H9 (cell line): ENCODE results near the gene TPM4. TPM values are rescaled to one million over a fixed set of nuclear protein-coding genes. Genes with fewer than 3 reads are reported as not detected.

Experiments
- DNase-seq: peaks from one replicate; pipeline ENCODE4 v3.0.0-alpha.2; 2017
- H2AFZ ChIP-seq: one replicate; pipeline ENCODE4 v1.6.1; 2013; ENCODE audit warnings: mild to moderate bottlenecking, low read length, control low read depth, moderate library complexity
- H2AK5ac ChIP-seq: 2 replicates; pipeline ENCODE4 v1.6.1; 2013; ENCODE audit warnings: low read length, control low read depth, mixed read lengths; ENCODE audit not compliant: insufficient read length
- H2BK120ac ChIP-seq: one replicate; pipeline ENCODE4 v1.6.1; 2013; ENCODE audit warnings: low read depth, mild to moderate bottlenecking, low read length, control low read depth, inconsistent platforms; ENCODE audit not compliant: poor library complexity, severe bottlenecking
- H2BK12ac ChIP-seq: 2 replicates; pipeline ENCODE4 v1.6.1; 2013; ENCODE audit warnings: low read length, control low read depth, mixed read lengths, low read depth; ENCODE audit not compliant: insufficient read length
- H2BK15ac ChIP-seq: 2 replicates; pipeline ENCODE4 v1.6.1; 2013; ENCODE audit warnings: low read depth, low read length, control low read depth
- H2BK20ac ChIP-seq: one replicate; pipeline ENCODE4 v1.6.1; 2013; ENCODE audit warnings: low read depth, mild to moderate bottlenecking, low read length, control low read depth, inconsistent platforms; ENCODE audit not compliant: poor library complexity, severe bottlenecking
- H2BK5ac ChIP-seq: 2 replicates; pipeline ENCODE4 v1.6.1; 2013; ENCODE audit warnings: low read length, control low read depth, mixed read lengths; ENCODE audit not compliant: insufficient read length
- H3K14ac ChIP-seq: 2 replicates; pipeline ENCODE4 v1.6.1; 2013; ENCODE audit warnings: low read length, control low read depth; ENCODE audit not compliant: insufficient read depth
- H3K18ac ChIP-seq: 2 replicates; pipeline ENCODE4 v1.6.1; 2013; ENCODE audit warnings: low read depth, mild to moderate bottlenecking, mixed read lengths, low read length, control low read depth; ENCODE audit not compliant: insufficient read length
- H3K23ac ChIP-seq: 2 replicates; pipeline ENCODE4 v1.6.1; 2013; ENCODE audit warnings: low read length, control low read depth, mixed read lengths, low read depth; ENCODE audit not compliant: insufficient read length
- H3K23me2 ChIP-seq: 2 replicates; pipeline ENCODE4 v1.6.1; 2013; ENCODE audit warnings: low read depth, mild to moderate bottlenecking, mixed read lengths, low read length, control low read depth; ENCODE audit not compliant: insufficient read length, poor library complexity, severe bottlenecking
- H3K27ac ChIP-seq: 2 replicates; pipeline ENCODE4 v1.5.1; 2013; ENCODE audit warnings: low read length, control low read depth, mixed read lengths, low read depth; ENCODE audit not compliant: insufficient read length
- H3K27me3 ChIP-seq: 2 replicates; pipeline ENCODE4 v1.6.1; 2013; ENCODE audit warnings: low read length, control low read depth, inconsistent platforms; ENCODE audit not compliant: insufficient read depth
- H3K4ac ChIP-seq: 2 replicates; pipeline ENCODE4 v1.6.1; 2013; ENCODE audit warnings: low read depth, mild to moderate bottlenecking, control low read depth, inconsistent platforms, low read length, moderate library complexity
- H3K4me1 ChIP-seq: 2 replicates; pipeline ENCODE4 v1.6.1; 2013; ENCODE audit warnings: low read length, control low read depth, inconsistent platforms; ENCODE audit not compliant: insufficient read depth
- H3K4me2 ChIP-seq: 2 replicates; pipeline ENCODE4 v1.6.1; 2013; ENCODE audit warnings: low read length, control low read depth, mixed read lengths; ENCODE audit not compliant: insufficient read length, insufficient read depth
- H3K56ac ChIP-seq: 2 replicates; pipeline ENCODE4 v1.6.1; 2013; ENCODE audit warnings: low read depth, mild to moderate bottlenecking, mixed read lengths, low read length, control low read depth; ENCODE audit not compliant: insufficient read length
- H3K79me1 ChIP-seq: 2 replicates; pipeline ENCODE4 v1.6.1; 2013; ENCODE audit warnings: low read depth, mild to moderate bottlenecking, moderate library complexity, low read length, control low read depth, inconsistent platforms; ENCODE audit not compliant: insufficient read depth, poor library complexity, severe bottlenecking
- H3K79me2 ChIP-seq: 2 replicates; pipeline ENCODE4 v1.6.1; 2013; ENCODE audit warnings: low read length, control low read depth, inconsistent platforms; ENCODE audit not compliant: insufficient read depth
- H3K9ac ChIP-seq: 2 replicates; pipeline ENCODE4 v1.6.1; 2013; ENCODE audit warnings: low read length, control low read depth, mixed read lengths; ENCODE audit not compliant: insufficient read length; ENCODE audit errors: extremely low read depth
- H3K9me3 ChIP-seq: one replicate; pipeline ENCODE4 v1.6.1; 2013; ENCODE audit warnings: low read depth, low read length, inconsistent platforms; ENCODE audit not compliant: control insufficient read depth
- H3T11ph ChIP-seq: one replicate; pipeline ENCODE4 v1.6.1; 2013; ENCODE audit warnings: mild to moderate bottlenecking, low read length, control low read depth, inconsistent platforms
- H4K20me1 ChIP-seq: one replicate; pipeline ENCODE4 v1.6.1; 2013; ENCODE audit not compliant: control insufficient read depth, insufficient read length, insufficient read depth
- H4K5ac ChIP-seq: 2 replicates; pipeline ENCODE4 v1.6.1; 2013; ENCODE audit warnings: low read depth, mild to moderate bottlenecking, mixed read lengths, low read length, control low read depth; ENCODE audit not compliant: insufficient read length
- H4K8ac ChIP-seq: replicated peaks from 2 replicates; pipeline ENCODE4 v1.6.1; 2013; ENCODE audit warnings: low read length, control low read depth, mixed read lengths, low read depth; ENCODE audit not compliant: insufficient read length
- H4K91ac ChIP-seq: 2 replicates; pipeline ENCODE4 v1.6.1; 2013; ENCODE audit warnings: low read depth, mild to moderate bottlenecking, moderate library complexity, mixed read lengths, low read length, control low read depth; ENCODE audit not compliant: insufficient read length
- H3K27ac Mint-ChIP-seq, 3 experiments: 2 replicates in 2 of 3; 3 replicates in 1 of 3; pipeline ENCODE4 v1.8.0; 2020 to 2021; ENCODE audit warnings: mixed read lengths in 3 of 3, mild to moderate bottlenecking in 1 of 3, moderate library complexity in 1 of 3
- H3K27me3 Mint-ChIP-seq: 2 replicates; pipeline ENCODE4 v1.8.0; 2021; ENCODE audit warnings: low read depth, mild to moderate bottlenecking, moderate library complexity, mixed read lengths
- H3K36me3 Mint-ChIP-seq, 3 experiments: 2 replicates in 2 of 3; 3 replicates in 1 of 3; pipeline ENCODE4 v1.8.0; 2020 to 2021; ENCODE audit warnings: low read depth in 3 of 3, mixed read lengths in 3 of 3; ENCODE audit not compliant: insufficient read depth in 1 of 3
- H3K4me1 Mint-ChIP-seq, 2 experiments: 2 replicates each; pipeline ENCODE4 v1.8.0; 2020; ENCODE audit warnings: mixed read lengths in 2 of 2
- H3K4me3 Mint-ChIP-seq, 2 experiments: 2 replicates in 1 of 2; 3 replicates in 1 of 2; pipeline ENCODE4 v1.8.0; 2020 to 2021; ENCODE audit warnings: mild to moderate bottlenecking in 2 of 2, mixed read lengths in 2 of 2, moderate library complexity in 1 of 2
- H3K9me3 Mint-ChIP-seq, 2 experiments: 2 replicates in 1 of 2; 3 replicates in 1 of 2; pipeline ENCODE4 v1.8.0; 2020; ENCODE audit warnings: mild to moderate bottlenecking in 2 of 2, mixed read lengths in 2 of 2, moderate library complexity in 1 of 2
- WGBS: extraction: QIAGEN DNeasy Blood & Tissue Kit; methylation state at CpG from one replicate; pipeline ENCODE4 v1.1.7; 2013; ENCODE audit warnings: missing lambda C conversion rate, low lambda C conversion rate, mixed read lengths; ENCODE audit not compliant: insufficient read length; ENCODE audit errors: extremely low coverage; 5-methylcytosine and 5-hydroxymethylcytosine counted together
- total RNA-seq: library from RNA; stranded (reverse); gene quantifications from 2 replicates; pipeline ENCODE4 v1.2.1, GENCODE V29; 2021
- TF ChIP-seq, protein P1 (sequence below): fragments of 200-600 bp; sonication (generic); conservative IDR thresholded peaks from 3 replicates; pipeline ENCODE4 v1.8.0; 2021; ENCODE audit warnings: antibody characterized with exemption, mild to moderate bottlenecking

The TPM4 gene
- total RNA-seq, 1 experiment from 2014 or later, result 431 TPM

DNA sequence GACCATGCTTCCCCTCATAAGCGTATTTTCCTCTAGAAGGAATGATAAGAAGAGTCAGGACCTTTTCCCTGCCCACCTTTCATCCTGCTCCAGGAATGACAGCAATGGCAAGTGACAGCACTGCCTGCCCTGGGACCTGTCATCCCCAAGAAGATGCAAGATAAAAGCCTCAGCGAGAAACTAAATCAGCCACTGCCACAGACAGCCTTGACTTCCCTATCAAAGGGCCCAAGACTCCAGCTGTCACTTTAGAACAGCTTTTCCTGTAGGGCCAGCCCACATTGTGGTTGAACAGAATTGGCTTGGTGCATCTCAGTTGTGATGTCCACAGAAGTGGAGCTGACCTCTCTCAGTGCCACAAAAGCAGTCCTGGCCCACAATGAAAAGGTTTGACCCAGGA lies 36.5 kb downstream of the TPM4 start:
- Histone ChIP-seq H2BK12ac (no peak overlapping the region), H3K9me3 (no peaks in the 10 kb centered on the region), H3K4me2 (peak overlapping the region; percentile 95), H3K79me2 (peaks cover 17% of the 10 kb centered on the region), H2BK5ac (no peak overlapping the region), H3K23me2 (peaks cover 9% of the 10 kb centered on the region), H3K9ac (no peak overlapping the region), H2AFZ (no peak overlapping the region), H4K8ac (no peak overlapping the region), H2BK20ac (no peak overlapping the region), H3K4me1 (no peaks in the 10 kb centered on the region), H3K79me1 (peaks cover 8% of the 10 kb centered on the region), H3K4ac (no peak overlapping the region), H4K20me1 (no peaks in the 10 kb centered on the region), H3K23ac (no peak overlapping the region), H3K14ac (no peak overlapping the region), H3K18ac (no peak overlapping the region), H3T11ph (no peak overlapping the region), H4K5ac (no peak overlapping the region), H3K27me3 (no peaks in the 10 kb centered on the region), H2BK15ac (no peak overlapping the region), H2BK120ac (no peak overlapping the region), H4K91ac (no peak overlapping the region), H2AK5ac (no peak overlapping the region), H3K56ac (no peak overlapping the region), H3K27ac (no peak overlapping the region)
- TF ChIP-seq, protein P1, sequence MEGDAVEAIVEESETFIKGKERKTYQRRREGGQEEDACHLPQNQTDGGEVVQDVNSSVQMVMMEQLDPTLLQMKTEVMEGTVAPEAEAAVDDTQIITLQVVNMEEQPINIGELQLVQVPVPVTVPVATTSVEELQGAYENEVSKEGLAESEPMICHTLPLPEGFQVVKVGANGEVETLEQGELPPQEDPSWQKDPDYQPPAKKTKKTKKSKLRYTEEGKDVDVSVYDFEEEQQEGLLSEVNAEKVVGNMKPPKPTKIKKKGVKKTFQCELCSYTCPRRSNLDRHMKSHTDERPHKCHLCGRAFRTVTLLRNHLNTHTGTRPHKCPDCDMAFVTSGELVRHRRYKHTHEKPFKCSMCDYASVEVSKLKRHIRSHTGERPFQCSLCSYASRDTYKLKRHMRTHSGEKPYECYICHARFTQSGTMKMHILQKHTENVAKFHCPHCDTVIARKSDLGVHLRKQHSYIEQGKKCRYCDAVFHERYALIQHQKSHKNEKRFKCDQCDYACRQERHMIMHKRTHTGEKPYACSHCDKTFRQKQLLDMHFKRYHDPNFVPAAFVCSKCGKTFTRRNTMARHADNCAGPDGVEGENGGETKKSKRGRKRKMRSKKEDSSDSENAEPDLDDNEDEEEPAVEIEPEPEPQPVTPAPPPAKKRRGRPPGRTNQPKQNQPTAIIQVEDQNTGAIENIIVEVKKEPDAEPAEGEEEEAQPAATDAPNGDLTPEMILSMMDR, result no peak
- peaks cover 10 to 20% (median 17%) of the 10 kb centered on the region in 3 experiments for H3K36me3 Mint-ChIP-seq
- H3K27me3 Mint-ChIP-seq, result no peaks in the 10 kb centered on the region
- DNase-seq, result no peak
- WGBS, result no CpG with 5 or more reads among the region's 2 CpGs
- peak overlapping the region; percentile 99 for H3K4me3 Mint-ChIP-seq
- H3K9me3 Mint-ChIP-seq, result no peaks in the 10 kb centered on the region
- H3K27ac Mint-ChIP-seq, result peak overlapping the region in 2 of 3 experiments; percentile 77 to 99; a peak in 2 of 7 replicates
- H3K4me1 Mint-ChIP-seq, result peaks cover 5 to 17% of the 10 kb centered on the region in 2 experiments
